Measurements from ENCODE around the gene ATXN1. TPM values are rescaled to one million over a fixed set of nuclear protein-coding genes. Genes with fewer than 3 reads are reported as not detected.
"Not testable (repeated sequence)": the region's sequence is repeated elsewhere in the genome, so short reads cannot be mapped to it uniquely, and the experiment has no call there.

The ATXN1 gene
- total RNA-seq, 1 experiment from 2014 or later: 27.0 TPM

- peak; percentile 54 for DNase-seq
- Histone ChIP-seq H3K36me3 (ENCODE audit: low read depth, low read length) (no peaks in the 10 kb centered on the region), H3K9me2 (replicated peaks; ENCODE audit: low read length) (no peaks in the 10 kb centered on the region), H3K9ac (ENCODE audit: low read length) (no peak overlapping the region), H3F3A (ENCODE audit: low read length, unreplicated experiment) (no peaks in the 10 kb centered on the region), H3K27me3 (ENCODE audit: low read length) (no peaks in the 10 kb centered on the region), H3K4me2 (ENCODE audit: low read length) (peak overlapping the region; percentile 22), H3K4me1 (ENCODE audit: insufficient read depth, low read length) (peaks cover 36% of the 10 kb centered on the region), H2AFZ (ENCODE audit: low read length) (no peak overlapping the region), H3K27ac (ENCODE audit: low read length) (no peak overlapping the region), H3K79me2 (ENCODE audit: low read length) (peaks cover 38% of the 10 kb centered on the region), H4K20me1 (ENCODE audit: low read length) (no peaks in the 10 kb centered on the region), H3K4me3 (ENCODE audit: low read length) (no peak overlapping the region), H3K9me3 (ENCODE audit: low read length) (no peaks in the 10 kb centered on the region)
- ChIA-PET CTCF (no interaction called here), POLR2A (ENCODE audit: unreplicated experiment) (no interaction called here)
- TF ChIP-seq EZH2phosphoT487 (IDR thresholded peaks at IDR 0.05; ENCODE audit: borderline replicate concordance, low read length): no peak
- no peak for TF ChIP-seq EZH2 (IDR thresholded peaks at IDR 0.05; ENCODE audit: low read length, unreplicated experiment)
- no peak for TF ChIP-seq CTCF (conservative IDR thresholded peaks at IDR 0.05; ENCODE audit: low read depth, low read length)
- BruUV-seq (replicated peaks): no TSS peak
- intact Hi-C loops (cut with micrococcal nuclease): no loop called here
- peak; percentile 70; the same call in 1 of the 2 replicates for ATAC-seq
Observed at GRCh38 chr6:16704401-16705045, 56.7 kb downstream of the ATXN1 start.

GRCh38 chr6:16702627-16703378 lies 58.5 kb downstream of the ATXN1 start:
- H3K36me3 ChIP-seq (ENCODE audit: low read depth, low read length); H3F3A ChIP-seq (ENCODE audit: low read length, unreplicated experiment); H3K9ac ChIP-seq (ENCODE audit: low read length); H3K4me2 ChIP-seq (ENCODE audit: low read length); intact Hi-C loops (cut with micrococcal nuclease); H3K9me3 ChIP-seq (ENCODE audit: low read length); CTCF ChIA-PET; H3K9me2 ChIP-seq (replicated peaks; ENCODE audit: low read length); H3K27ac ChIP-seq (ENCODE audit: low read length); BruUV-seq (replicated peaks); H3K4me3 ChIP-seq (ENCODE audit: low read length); POLR2A ChIA-PET (ENCODE audit: unreplicated experiment); H3K27me3 ChIP-seq (ENCODE audit: low read length); ATAC-seq; H4K20me1 ChIP-seq (ENCODE audit: low read length); DNase-seq; H2AFZ ChIP-seq (ENCODE audit: low read length): not testable (repeated sequence)
- peaks cover 27% of the 10 kb centered on the region for H3K79me2 ChIP-seq (ENCODE audit: low read length)
- H3K4me1 ChIP-seq (ENCODE audit: insufficient read depth, low read length): peaks cover 51% of the 10 kb centered on the region

GRCh38 chr6:16700916-16701234 lies 60.4 kb downstream of the ATXN1 start:
- intact Hi-C loops (cut with micrococcal nuclease): no loop called here
- ChIA-PET CTCF (no interaction called here), POLR2A (ENCODE audit: unreplicated experiment) (no interaction called here)
- Histone ChIP-seq H3F3A (ENCODE audit: low read length, unreplicated experiment) (no peaks in the 10 kb centered on the region), H3K4me1 (ENCODE audit: insufficient read depth, low read length) (peaks cover 40% of the 10 kb centered on the region), H2AFZ (ENCODE audit: low read length) (no peak overlapping the region), H3K9ac (ENCODE audit: low read length) (no peak overlapping the region), H3K4me2 (ENCODE audit: low read length) (no peak overlapping the region), H3K27me3 (ENCODE audit: low read length) (no peaks in the 10 kb centered on the region), H4K20me1 (ENCODE audit: low read length) (no peaks in the 10 kb centered on the region), H3K9me3 (ENCODE audit: low read length) (no peaks in the 10 kb centered on the region), H3K36me3 (ENCODE audit: low read depth, low read length) (no peaks in the 10 kb centered on the region), H3K27ac (ENCODE audit: low read length) (no peak overlapping the region), H3K9me2 (replicated peaks; ENCODE audit: low read length) (no peaks in the 10 kb centered on the region), H3K4me3 (ENCODE audit: low read length) (no peak overlapping the region), H3K79me2 (ENCODE audit: low read length) (peaks cover 24% of the 10 kb centered on the region)
- DNase-seq: no peak
- BruUV-seq (replicated peaks): no TSS peak
- TF ChIP-seq EZH2phosphoT487 (IDR thresholded peaks at IDR 0.05; ENCODE audit: borderline replicate concordance, low read length) (no peak), CTCF (conservative IDR thresholded peaks at IDR 0.05; ENCODE audit: low read depth, low read length) (no peak), EZH2 (IDR thresholded peaks at IDR 0.05; ENCODE audit: low read length, unreplicated experiment) (no peak)
- no peak for ATAC-seq

Measured in PC-3 (cell line).